ENCODE measurements around the gene MVB12A.
A peak's percentile ranks its signal among the peaks of the same experiment; 100 is the strongest.

Gene MVB12A

GRCh38 chr19:17471410-17472125 is 51.7 kb downstream of the MVB12A start:
- no peak for DNase-seq (ENCODE audit: low spot score)

GRCh38 chr19:17473041-17473440 is 53.2 kb downstream of the MVB12A start:
- peak; percentile 27 for DNase-seq (ENCODE audit: low spot score)
